Measurements from ENCODE around the gene KLF11.

Gene KLF11

GRCh38 chr2:10054976-10055375, 11.6 kb downstream of the KLF11 start:
- TF ChIP-seq GATA1 (IDR thresholded peaks at IDR 0.05; ENCODE audit: low read depth, low read length) (no peak), POLR2A (IDR thresholded peaks at IDR 0.05; ENCODE audit: low read length) (no peak)
- no peak for DNase-seq

GRCh38 chr2:10056439-10056838, 13.1 kb downstream of the KLF11 start:
- TF ChIP-seq GATA1 (IDR thresholded peaks at IDR 0.05; ENCODE audit: low read depth, low read length) (no peak), POLR2A (IDR thresholded peaks at IDR 0.05; ENCODE audit: low read length) (no peak)

GRCh38 chr2:10057231-10058107, 14.1 kb downstream of the KLF11 start:
- peak; percentile 69 to 75 for DNase-seq
- TF ChIP-seq POLR2A (IDR thresholded peaks at IDR 0.05; ENCODE audit: low read length) (no peak), GATA1 (IDR thresholded peaks at IDR 0.05; ENCODE audit: low read depth, low read length) (no peak)

More at GRCh38 chr2:10056439-10056838, 13.1 kb downstream of the KLF11 start:
- DNase-seq, result no peak

GRCh38 chr2:10058251-10059015, 15.1 kb downstream of the KLF11 start:
- peak; percentile 18 to 22 for DNase-seq

GRCh38 chr2:10059016-10059351, 15.6 kb downstream of the KLF11 start:
- TF ChIP-seq POLR2A (IDR thresholded peaks at IDR 0.05; ENCODE audit: low read length), result no peak
- TF ChIP-seq GATA1 (IDR thresholded peaks at IDR 0.05; ENCODE audit: low read depth, low read length), result no peak
- no peak for DNase-seq

More at GRCh38 chr2:10058251-10059015, 15.1 kb downstream of the KLF11 start:
- no peak for TF ChIP-seq POLR2A (IDR thresholded peaks at IDR 0.05; ENCODE audit: low read length)
- no peak for TF ChIP-seq GATA1 (IDR thresholded peaks at IDR 0.05; ENCODE audit: low read depth, low read length)

GRCh38 chr2:10059552-10060335, 16.4 kb downstream of the KLF11 start:
- no peak for TF ChIP-seq GATA1 (IDR thresholded peaks at IDR 0.05; ENCODE audit: low read depth, low read length)
- no peak for TF ChIP-seq POLR2A (IDR thresholded peaks at IDR 0.05; ENCODE audit: low read length)
- DNase-seq, result no peak

GRCh38 chr2:10061221-10061925, 18.0 kb downstream of the KLF11 start:
- no peak for DNase-seq
- TF ChIP-seq GATA1 (IDR thresholded peaks at IDR 0.05; ENCODE audit: low read depth, low read length), result no peak
- no peak for TF ChIP-seq POLR2A (IDR thresholded peaks at IDR 0.05; ENCODE audit: low read length)

GRCh38 chr2:10062931-10063365, 19.6 kb downstream of the KLF11 start:
- no peak for DNase-seq
- TF ChIP-seq GATA1 (IDR thresholded peaks at IDR 0.05; ENCODE audit: low read depth, low read length) (no peak), POLR2A (IDR thresholded peaks at IDR 0.05; ENCODE audit: low read length) (no peak)

- no peak for DNase-seq
- TF ChIP-seq GATA1 (IDR thresholded peaks at IDR 0.05; ENCODE audit: low read depth, low read length), result no peak
- no peak for TF ChIP-seq POLR2A (IDR thresholded peaks at IDR 0.05; ENCODE audit: low read length)
Observed at GRCh38 chr2:10063566-10063965, 20.2 kb downstream of the KLF11 start.

- TF ChIP-seq GATA1 (IDR thresholded peaks at IDR 0.05; ENCODE audit: low read depth, low read length), result no peak
- TF ChIP-seq POLR2A (IDR thresholded peaks at IDR 0.05; ENCODE audit: low read length), result no peak
Observed at GRCh38 chr2:10064932-10065772, 21.8 kb downstream of the KLF11 start.

GRCh38 chr2:10065773-10066055, 22.4 kb downstream of the KLF11 start:
- no peak for DNase-seq
- TF ChIP-seq GATA1 (IDR thresholded peaks at IDR 0.05; ENCODE audit: low read depth, low read length) (no peak), POLR2A (IDR thresholded peaks at IDR 0.05; ENCODE audit: low read length) (no peak)

More at GRCh38 chr2:10064932-10065772, 21.8 kb downstream of the KLF11 start:
- DNase-seq, result no peak

- no peak for DNase-seq
- TF ChIP-seq GATA1 (IDR thresholded peaks at IDR 0.05; ENCODE audit: low read depth, low read length) (no peak), POLR2A (IDR thresholded peaks at IDR 0.05; ENCODE audit: low read length) (no peak)
Observed at GRCh38 chr2:10067330-10067729, 24.0 kb downstream of the KLF11 start.
